ENCODE results near the gene MCC.

Gene MCC

DNA sequence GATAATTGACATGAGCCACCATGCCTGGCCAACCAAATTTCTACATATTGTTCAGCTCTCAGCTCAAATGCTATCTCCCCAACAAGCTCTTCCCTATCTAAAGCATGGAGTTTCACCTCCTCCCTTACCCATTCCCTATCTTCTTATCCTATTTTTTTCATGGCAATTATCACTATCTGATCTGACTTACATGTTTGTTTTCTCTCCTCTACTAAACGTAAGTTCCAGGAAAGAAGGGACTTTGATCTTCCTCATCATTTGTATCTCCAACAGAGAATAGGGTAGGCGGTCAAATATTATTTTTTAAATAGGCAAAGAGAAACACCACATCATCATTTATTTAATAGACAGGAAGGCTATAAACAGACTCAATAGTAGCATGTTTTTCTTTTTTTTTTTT lies 381.4 kb downstream of the MCC start:
- Histone ChIP-seq H3K4me3 (replicated peaks; ENCODE audit: low read depth, low read length) (no peak overlapping the region), H3K27me3 (replicated peaks; ENCODE audit: control insufficient read depth, insufficient read depth, low read length) (no peaks in the 10 kb centered on the region; the same call in 1 of the 2 replicates), H3K36me3 (ENCODE audit: control insufficient read depth, insufficient read depth, low read length) (no peaks in the 10 kb centered on the region)
- TF ChIP-seq CTCF (IDR thresholded peaks at IDR 0.05; ENCODE audit: insufficient read depth, low read length, poor library complexity, severe bottlenecking) = no peak
- no peak for DNase-seq (ENCODE audit: extremely low read depth, insufficient read length)

GRCh38 chr5:113105693-113106280 lies 382.5 kb downstream of the MCC start:
- H3K36me3 ChIP-seq (ENCODE audit: control insufficient read depth, insufficient read depth, low read length) = no peaks in the 10 kb centered on the region
- no peak overlapping the region for H3K4me3 ChIP-seq (replicated peaks; ENCODE audit: low read depth, low read length)
- no peaks in the 10 kb centered on the region; the same call in 1 of the 2 replicates for H3K27me3 ChIP-seq (replicated peaks; ENCODE audit: control insufficient read depth, insufficient read depth, low read length)
- no peak for TF ChIP-seq CTCF (IDR thresholded peaks at IDR 0.05; ENCODE audit: insufficient read depth, low read length, poor library complexity, severe bottlenecking)
- DNase-seq (ENCODE audit: extremely low read depth, insufficient read length) = no peak

- TF ChIP-seq CTCF (IDR thresholded peaks at IDR 0.05; ENCODE audit: insufficient read depth, low read length, poor library complexity, severe bottlenecking) = no peak
- Histone ChIP-seq H3K27me3 (replicated peaks; ENCODE audit: control insufficient read depth, insufficient read depth, low read length) (no peaks in the 10 kb centered on the region), H3K36me3 (ENCODE audit: control insufficient read depth, insufficient read depth, low read length) (no peaks in the 10 kb centered on the region), H3K4me3 (replicated peaks; ENCODE audit: low read depth, low read length) (no peak overlapping the region)
- no peak for DNase-seq (ENCODE audit: extremely low read depth, insufficient read length)
Measured at GRCh38 chr5:113103330-113103729, 384.9 kb downstream of the MCC start.

- DNase-seq (ENCODE audit: extremely low read depth, insufficient read length) = no peak
- Histone ChIP-seq H3K27me3 (replicated peaks; ENCODE audit: control insufficient read depth, insufficient read depth, low read length) (no peaks in the 10 kb centered on the region), H3K4me3 (replicated peaks; ENCODE audit: low read depth, low read length) (no peak overlapping the region), H3K36me3 (ENCODE audit: control insufficient read depth, insufficient read depth, low read length) (no peaks in the 10 kb centered on the region)
- TF ChIP-seq CTCF (IDR thresholded peaks at IDR 0.05; ENCODE audit: insufficient read depth, low read length, poor library complexity, severe bottlenecking) = no peak
Measured at GRCh38 chr5:113102121-113102531, 386.1 kb downstream of the MCC start.

GRCh38 chr5:113100981-113101380 lies 387.3 kb downstream of the MCC start:
- H3K4me3 ChIP-seq (replicated peaks; ENCODE audit: low read depth, low read length) = no peak overlapping the region
- H3K27me3 ChIP-seq (replicated peaks; ENCODE audit: control insufficient read depth, insufficient read depth, low read length) = no peaks in the 10 kb centered on the region
- TF ChIP-seq CTCF (IDR thresholded peaks at IDR 0.05; ENCODE audit: insufficient read depth, low read length, poor library complexity, severe bottlenecking) = no peak
- DNase-seq (ENCODE audit: extremely low read depth, insufficient read length) = no peak
- no peaks in the 10 kb centered on the region for H3K36me3 ChIP-seq (ENCODE audit: control insufficient read depth, insufficient read depth, low read length)

GRCh38 chr5:113099822-113100221 lies 388.4 kb downstream of the MCC start:
- no peak overlapping the region for H3K4me3 ChIP-seq (replicated peaks; ENCODE audit: low read depth, low read length)

More at GRCh38 chr5:113099822-113100221, 388.4 kb downstream of the MCC start:
- Histone ChIP-seq H3K36me3 (ENCODE audit: control insufficient read depth, insufficient read depth, low read length) (no peaks in the 10 kb centered on the region), H3K27me3 (replicated peaks; ENCODE audit: control insufficient read depth, insufficient read depth, low read length) (no peaks in the 10 kb centered on the region)
- no peak for TF ChIP-seq CTCF (IDR thresholded peaks at IDR 0.05; ENCODE audit: insufficient read depth, low read length, poor library complexity, severe bottlenecking)
- no peak for DNase-seq (ENCODE audit: extremely low read depth, insufficient read length)

Measured in GM06990 (cell line).